Measurements from ENCODE around the gene TSPYL1.
A peak's percentile ranks its signal among the peaks of the same experiment; 100 is the strongest.

The TSPYL1 gene

GRCh38 chr6:116255246-116255800, 24.4 kb downstream of the TSPYL1 start:
- no peak for DNase-seq
- Histone ChIP-seq H3K36me3 (peaks cover 0 to 9% (median 0%) of the 10 kb centered on the region in 3 donors), H3K27me3 (no peaks in the 10 kb centered on the region), H3K9me3 (no peaks in the 10 kb centered on the region), H3K4me1 (peaks cover 0 to 39% (median 37%) of the 10 kb centered on the region in 4 donors), H3K4me3 (no peak overlapping the region), H3K27ac (no peak overlapping the region)
- no peak for TF ChIP-seq CTCF (IDR thresholded peaks at IDR 0.05)
- intact Hi-C loops (cut with DNase I; ENCODE audit: low total_unique reads): no loop called here

DNA sequence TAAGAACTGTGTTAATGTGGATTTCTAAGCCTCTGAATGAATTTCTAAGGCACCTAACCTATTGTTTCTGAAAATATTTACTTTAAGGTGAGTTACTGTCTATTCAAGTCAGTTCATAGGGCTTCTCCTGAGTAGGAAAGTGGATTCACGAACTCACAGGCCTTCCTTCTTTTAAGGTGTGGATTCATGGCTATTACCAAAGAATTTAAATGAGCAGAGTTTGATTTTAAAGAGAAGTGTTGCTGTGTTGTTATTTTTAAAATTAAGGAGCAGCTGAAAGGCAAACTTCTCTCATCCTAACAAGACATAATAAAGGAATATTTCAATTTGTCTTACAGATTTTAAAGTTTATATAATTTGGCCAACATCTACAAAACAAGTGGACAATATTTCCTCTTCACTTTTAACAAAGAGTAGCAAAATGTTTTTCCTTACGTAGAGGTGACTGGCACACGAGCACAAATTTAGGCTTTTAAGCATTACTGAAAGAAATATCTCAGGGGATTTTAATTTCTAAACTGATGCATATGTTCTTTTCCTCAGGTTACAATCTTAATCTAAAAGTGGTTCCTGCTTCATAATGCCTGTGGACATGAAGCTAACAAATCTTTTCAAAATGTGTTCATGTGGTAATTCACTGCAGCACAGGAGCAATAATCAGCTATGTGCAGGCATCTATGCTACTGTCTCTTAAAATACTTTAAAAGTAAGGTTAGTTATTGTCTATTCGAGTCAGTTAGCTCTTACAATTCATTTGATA, 25.3 kb downstream of the TSPYL1 start:
- Histone ChIP-seq H3K9me3 (no peaks in the 10 kb centered on the region), H3K27ac (peak overlapping the region; percentile 91 to 97), H3K4me1 (peaks cover 0 to 48% (median 41%) of the 10 kb centered on the region in 4 donors), H3K4me3 (peak overlapping the region; percentile 89 to 100), H3K36me3 (peaks cover 0 to 9% (median 0%) of the 10 kb centered on the region in 3 donors), H3K27me3 (no peaks in the 10 kb centered on the region)
- DNase-seq: no peak
- intact Hi-C loops (cut with DNase I; ENCODE audit: low total_unique reads): no loop called here
- TF ChIP-seq CTCF (IDR thresholded peaks at IDR 0.05): no peak

- peak within 1 kb of the TSS; percentile 89 to 100 for H3K4me3 ChIP-seq
- no peaks in the 10 kb centered on the region for H3K27me3 ChIP-seq
- H3K36me3 ChIP-seq: peaks cover 0 to 4% (median 0%) of the 10 kb centered on the region in 3 donors
- H3K27ac ChIP-seq: peak within 1 kb of the TSS; percentile 91 to 97
- no peak for TF ChIP-seq CTCF (IDR thresholded peaks at IDR 0.05)
- peaks cover 0 to 56% (median 43%) of the 10 kb centered on the region in 4 donors for H3K4me1 ChIP-seq
- DNase-seq: peak; percentile 95 to 96
- intact Hi-C loops (cut with DNase I; ENCODE audit: low total_unique reads): no loop called here
- no peaks in the 10 kb centered on the region for H3K9me3 ChIP-seq
Measured at GRCh38 chr6:116253505-116254296, 26.0 kb downstream of the TSPYL1 start, which contains the start of gene TSPYL4. Gene TSPYL4 (minus strand): TSS chr6:116254075. CDS start chr6:116254008, 67 bp downstream.

GRCh38 chr6:116253188-116253504, 26.6 kb downstream of the TSPYL1 start:
- DNase-seq: no peak
- intact Hi-C loops (cut with DNase I; ENCODE audit: low total_unique reads): no loop called here
- TF ChIP-seq CTCF (IDR thresholded peaks at IDR 0.05): no peak
- Histone ChIP-seq H3K4me3 (peak overlapping the region; percentile 89 to 100), H3K36me3 (no peaks in the 10 kb centered on the region), H3K4me1 (peaks cover 0 to 61% (median 44%) of the 10 kb centered on the region in 4 donors), H3K27ac (peak overlapping the region; percentile 91 to 97), H3K9me3 (no peaks in the 10 kb centered on the region), H3K27me3 (no peaks in the 10 kb centered on the region)

- DNase-seq: no peak
- H3K4me1 ChIP-seq: peaks cover 0 to 64% (median 45%) of the 10 kb centered on the region in 4 donors
- no peaks in the 10 kb centered on the region for H3K36me3 ChIP-seq
- no peaks in the 10 kb centered on the region for H3K27me3 ChIP-seq
- peak overlapping the region; percentile 89 to 100 for H3K4me3 ChIP-seq
- no peaks in the 10 kb centered on the region for H3K9me3 ChIP-seq
- H3K27ac ChIP-seq: peak overlapping the region; percentile 52 to 91
- intact Hi-C loops (cut with DNase I; ENCODE audit: low total_unique reads): no loop called here
- TF ChIP-seq CTCF (IDR thresholded peaks at IDR 0.05): no peak
Measured at GRCh38 chr6:116251568-116252384, 28.0 kb downstream of the TSPYL1 start.

All from tibial artery (tissue), 4 donors.